Lower leg skin (tissue), 3 donors: Measurements from ENCODE around the gene SASH1.

Experiments
- POLR2A ChIP-seq, 2 donors: fragments of 450-650 bp; IDR thresholded peaks; one replicate each; pipeline ENCODE4 v1.6.1; 2016 to 2017; ENCODE audit warnings: antibody characterized with exemption in 2 of 2, mild to moderate bottlenecking in 1 of 2, moderate library complexity in 1 of 2
- TF ChIP-seq, protein P1 (sequence below), 3 donors: fragments of 450-650 bp; IDR thresholded peaks; one replicate each; pipeline ENCODE4 v1.5.1; 2016; ENCODE audit warnings: antibody characterized with exemption in 3 of 3, mild to moderate bottlenecking in 3 of 3, moderate library complexity in 2 of 3

DNA sequence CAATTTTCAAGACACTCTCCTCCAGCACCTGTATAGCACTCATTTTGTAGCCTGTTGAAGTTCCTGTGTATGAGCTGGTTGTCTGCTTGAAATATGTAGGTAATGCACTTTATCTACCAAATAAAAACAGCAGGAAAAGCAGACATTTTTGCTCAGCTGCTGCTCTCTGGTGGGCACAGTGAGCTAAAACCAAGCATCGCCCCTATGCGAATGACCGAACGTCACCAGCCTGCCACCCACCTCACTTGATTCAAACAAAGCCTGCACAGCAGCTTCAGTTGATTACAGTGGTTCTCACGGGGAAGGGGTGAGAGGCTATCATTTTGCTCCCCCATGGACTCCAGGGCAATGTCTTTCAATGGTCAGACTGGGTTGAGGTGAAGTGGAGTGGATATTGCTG lies 185.7 kb downstream of the SASH1 start:
- TF ChIP-seq, protein P1, sequence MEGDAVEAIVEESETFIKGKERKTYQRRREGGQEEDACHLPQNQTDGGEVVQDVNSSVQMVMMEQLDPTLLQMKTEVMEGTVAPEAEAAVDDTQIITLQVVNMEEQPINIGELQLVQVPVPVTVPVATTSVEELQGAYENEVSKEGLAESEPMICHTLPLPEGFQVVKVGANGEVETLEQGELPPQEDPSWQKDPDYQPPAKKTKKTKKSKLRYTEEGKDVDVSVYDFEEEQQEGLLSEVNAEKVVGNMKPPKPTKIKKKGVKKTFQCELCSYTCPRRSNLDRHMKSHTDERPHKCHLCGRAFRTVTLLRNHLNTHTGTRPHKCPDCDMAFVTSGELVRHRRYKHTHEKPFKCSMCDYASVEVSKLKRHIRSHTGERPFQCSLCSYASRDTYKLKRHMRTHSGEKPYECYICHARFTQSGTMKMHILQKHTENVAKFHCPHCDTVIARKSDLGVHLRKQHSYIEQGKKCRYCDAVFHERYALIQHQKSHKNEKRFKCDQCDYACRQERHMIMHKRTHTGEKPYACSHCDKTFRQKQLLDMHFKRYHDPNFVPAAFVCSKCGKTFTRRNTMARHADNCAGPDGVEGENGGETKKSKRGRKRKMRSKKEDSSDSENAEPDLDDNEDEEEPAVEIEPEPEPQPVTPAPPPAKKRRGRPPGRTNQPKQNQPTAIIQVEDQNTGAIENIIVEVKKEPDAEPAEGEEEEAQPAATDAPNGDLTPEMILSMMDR (IDR thresholded peaks at IDR 0.05) = no peak
- no peak for TF ChIP-seq POLR2A (IDR thresholded peaks at IDR 0.05)
